ENCODE results near the gene MYO1E. TPM values are rescaled to one million over a fixed set of nuclear protein-coding genes. Genes with fewer than 3 reads are reported as not detected.
"Not testable (repeated sequence)": the region's sequence is repeated elsewhere in the genome, so short reads cannot be mapped to it uniquely, and the experiment has no call there.

MYO1E gene
- total RNA-seq, 1 donor from 2014 or later = 45.5 TPM

DNA sequence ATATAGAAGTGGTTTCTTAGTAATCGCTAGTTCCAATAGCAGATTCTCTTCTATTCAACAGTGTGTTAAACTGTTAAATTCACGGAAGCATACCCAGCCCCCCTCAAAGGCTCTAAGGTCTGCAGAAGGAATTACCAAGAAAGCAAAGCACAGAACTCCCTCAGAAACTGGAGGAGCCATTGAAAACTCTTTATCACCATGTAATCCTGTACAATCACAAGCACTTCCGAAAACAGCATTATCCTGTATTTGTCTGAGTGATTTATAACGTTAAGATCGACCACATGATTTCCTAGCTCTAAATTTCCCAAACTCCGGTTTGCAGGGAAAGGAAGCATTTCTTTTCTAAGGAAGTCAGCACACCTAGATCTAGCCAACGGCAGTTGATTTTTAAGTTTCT, 20.0 kb downstream of the MYO1E start:
- intact Hi-C loops (cut with micrococcal nuclease) = loop anchor here (5.0 kb wide), 1 partner anchor 50 kb away; no protein-coding TSS in a partner anchor

DNA sequence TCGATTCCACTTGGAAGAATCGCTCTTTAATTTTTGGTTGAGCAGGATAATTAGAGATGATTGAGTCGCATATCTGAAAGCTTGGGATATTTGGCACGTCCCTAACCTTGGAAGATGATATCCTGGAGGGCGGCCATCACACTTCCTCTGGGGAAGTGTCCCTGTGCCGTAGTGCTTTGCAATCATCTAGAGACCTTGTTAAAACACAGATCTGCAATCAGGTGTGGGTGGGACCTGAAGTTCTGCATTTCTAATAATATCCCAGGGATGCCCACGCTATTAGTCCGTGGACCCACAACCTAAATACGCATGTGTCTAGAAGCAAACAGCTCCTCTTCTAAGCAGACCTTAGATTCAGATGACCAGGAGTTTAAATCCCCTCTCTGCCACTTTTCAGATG, 20.5 kb downstream of the MYO1E start:
- intact Hi-C loops (cut with micrococcal nuclease) = loop anchor here (5.0 kb wide), 1 partner anchor 50 kb away; no protein-coding TSS in a partner anchor

DNA sequence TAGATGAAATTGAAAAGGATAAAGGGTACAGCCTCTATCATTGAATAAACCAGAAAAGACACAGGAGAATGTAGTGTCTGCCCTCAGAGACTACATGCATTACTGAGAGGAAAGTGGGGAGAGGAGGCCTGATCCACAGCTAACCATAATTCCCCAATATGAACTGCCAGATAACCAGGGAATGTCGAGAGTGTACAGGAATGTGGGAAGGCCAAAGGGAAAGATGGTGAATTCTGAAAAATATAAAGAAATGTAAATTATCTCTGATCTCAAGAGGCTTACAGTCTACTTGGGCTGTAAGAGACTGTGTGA, 22.3 kb downstream of the MYO1E start:
- intact Hi-C loops (cut with micrococcal nuclease) = loop anchor here (5.0 kb wide), 1 partner anchor 48 kb away; no protein-coding TSS in a partner anchor

DNA sequence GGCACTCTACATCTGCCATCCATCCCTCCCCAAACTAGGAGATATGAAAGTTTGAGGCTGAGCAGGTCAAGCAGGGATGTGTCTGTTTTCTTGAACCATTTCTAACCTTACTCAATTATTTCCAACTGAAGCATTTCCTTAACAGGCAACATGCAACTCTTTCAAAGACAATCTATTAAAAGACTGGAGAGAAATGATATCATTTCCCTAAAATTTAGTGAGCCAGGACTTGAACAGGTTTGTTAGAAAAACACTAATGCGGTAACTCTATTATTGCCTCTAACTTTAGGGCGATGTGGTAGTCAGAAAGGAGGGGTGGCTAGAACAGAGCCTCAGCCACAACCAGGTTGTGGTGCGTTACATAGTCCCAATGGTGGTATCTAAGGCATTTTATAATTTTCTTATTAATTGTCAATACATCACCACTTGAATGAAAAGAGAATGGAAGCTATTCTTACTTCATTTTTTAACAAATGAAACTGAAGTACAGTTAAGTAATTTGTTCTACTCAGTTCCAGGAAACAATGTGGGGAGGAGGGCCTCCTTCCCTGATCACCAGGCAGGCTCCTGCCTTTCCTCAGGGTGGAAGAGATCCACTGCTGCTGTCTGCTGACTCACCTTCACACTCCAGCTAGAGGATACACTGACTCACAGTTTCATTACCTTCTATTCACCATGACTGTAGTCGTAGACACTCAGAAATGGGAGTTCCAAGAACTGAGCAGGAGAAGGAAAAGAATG, 22.8 kb downstream of the MYO1E start:
- intact Hi-C loops (cut with micrococcal nuclease) = loop anchor here (5.0 kb wide), 1 partner anchor 48 kb away; no protein-coding TSS in a partner anchor

DNA sequence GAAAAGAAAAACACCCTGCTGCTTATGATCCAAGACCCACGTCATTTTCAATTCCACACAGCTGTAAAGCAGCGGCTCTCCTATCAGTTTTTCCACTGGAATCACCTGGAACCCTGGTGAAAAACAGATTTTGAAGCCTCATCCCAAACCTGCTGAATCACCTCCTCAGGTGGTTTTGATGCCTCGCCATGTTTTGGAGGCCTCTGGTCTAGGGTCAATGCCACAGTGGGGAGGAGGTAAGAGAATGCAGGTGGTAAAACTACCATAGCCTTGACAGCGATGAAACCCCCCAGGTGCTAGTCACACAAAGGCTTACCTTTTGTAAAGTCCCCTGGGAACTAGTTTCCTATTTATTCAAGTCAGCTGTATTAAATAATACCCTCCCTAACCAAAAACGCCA, 24.8 kb downstream of the MYO1E start:
- intact Hi-C loops (cut with micrococcal nuclease) = no loop called here

DNA sequence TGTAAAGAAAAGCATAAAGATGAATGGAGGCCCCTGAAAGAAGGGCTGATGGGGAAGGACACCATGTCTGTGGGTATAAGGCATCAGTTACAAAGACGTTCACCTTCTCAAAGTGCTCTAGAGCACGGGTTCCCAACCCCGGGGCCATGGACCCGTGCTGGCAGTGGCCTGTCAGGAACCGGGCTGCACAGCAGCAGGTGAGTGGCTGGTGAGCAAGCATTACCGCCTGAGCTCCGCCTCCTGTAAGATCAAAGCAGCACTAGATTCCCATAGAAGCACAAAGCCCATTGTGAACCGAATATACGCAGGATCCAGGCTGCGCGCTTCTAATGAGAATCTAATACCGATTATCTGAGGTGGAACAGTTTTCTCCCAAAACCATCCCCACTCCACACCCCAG, 25.7 kb downstream of the MYO1E start:
- intact Hi-C loops (cut with micrococcal nuclease) = no loop called here

DNA sequence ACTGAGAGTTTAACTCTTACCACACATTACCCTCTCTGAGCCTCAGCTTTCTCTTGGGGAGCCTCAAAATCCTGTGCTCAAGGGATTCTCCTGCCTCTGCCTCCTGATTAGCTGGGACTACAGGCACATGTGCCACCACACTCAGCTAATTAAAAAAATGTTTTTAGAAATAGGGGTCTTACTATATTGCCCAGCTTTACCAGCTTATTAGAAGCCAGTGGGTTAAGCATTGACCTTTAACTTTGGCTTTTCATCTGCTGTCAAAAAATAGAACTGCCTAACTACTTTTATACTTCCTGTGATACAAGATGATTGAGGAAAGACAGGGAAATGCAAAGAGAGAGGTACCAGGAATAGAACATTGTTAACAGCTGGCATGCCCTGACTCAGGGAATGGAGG, 27.3 kb downstream of the MYO1E start:
- intact Hi-C loops (cut with micrococcal nuclease) = no loop called here

DNA sequence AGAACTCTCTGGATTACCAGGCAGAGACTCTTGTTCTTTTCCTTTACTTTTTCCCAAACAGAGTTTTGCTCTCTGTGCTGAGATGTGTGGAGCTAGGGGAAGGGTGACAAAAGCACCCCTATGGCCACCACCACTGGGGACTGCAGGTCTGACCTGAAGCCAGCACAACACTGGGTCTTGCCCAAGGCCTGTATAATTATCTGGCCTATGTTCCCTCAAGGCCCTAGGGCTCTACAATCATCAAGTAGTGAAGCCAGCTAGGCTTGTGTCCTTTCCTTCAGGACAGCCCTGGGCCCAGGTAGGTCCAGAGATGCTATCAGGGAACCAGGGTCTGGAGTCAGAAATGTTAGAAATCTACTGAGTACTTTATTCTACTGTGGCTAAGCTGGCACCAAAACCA, 28.4 kb downstream of the MYO1E start:
- intact Hi-C loops (cut with micrococcal nuclease) = no loop called here

DNA sequence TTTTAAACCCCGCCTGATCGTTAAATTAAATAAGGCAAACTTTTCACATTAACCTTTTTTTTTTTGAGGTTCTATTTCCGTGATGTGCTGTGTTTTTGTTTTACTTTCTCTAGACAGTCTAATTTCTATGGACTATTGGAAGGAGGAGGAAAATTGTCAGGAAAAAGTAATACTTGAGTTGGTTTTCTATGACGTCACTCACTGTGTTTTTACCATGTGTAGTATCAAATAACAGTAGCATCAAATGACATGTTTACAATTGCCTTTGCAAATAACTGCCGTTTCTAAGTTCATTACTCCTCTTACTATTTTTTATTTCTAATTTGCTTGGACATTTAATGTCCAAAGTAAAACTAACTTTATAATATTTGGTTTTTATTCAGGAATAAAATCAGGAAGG, 32.3 kb downstream of the MYO1E start:
- intact Hi-C loops (cut with micrococcal nuclease) = no loop called here

DNA sequence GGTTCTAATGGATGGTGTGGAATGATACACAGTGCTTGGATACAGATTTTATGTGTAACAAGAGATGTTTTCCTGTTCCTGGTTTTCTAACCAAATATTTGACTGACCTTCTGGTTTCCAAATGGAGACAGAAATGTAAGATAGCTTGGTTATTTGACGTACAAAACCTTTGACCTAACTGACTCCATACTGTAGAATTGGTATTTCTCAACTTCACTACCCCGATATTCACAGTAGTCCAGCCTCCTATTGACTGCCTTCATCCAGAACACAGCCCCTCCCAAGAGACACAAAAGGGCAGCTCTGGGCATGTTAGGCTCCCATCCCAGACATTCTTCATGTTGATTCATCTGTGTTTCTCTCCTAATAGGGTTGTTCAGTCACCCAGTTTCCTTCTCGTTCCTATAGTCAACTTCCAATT, 33.4 kb downstream of the MYO1E start:
- intact Hi-C loops (cut with micrococcal nuclease) = no loop called here

DNA sequence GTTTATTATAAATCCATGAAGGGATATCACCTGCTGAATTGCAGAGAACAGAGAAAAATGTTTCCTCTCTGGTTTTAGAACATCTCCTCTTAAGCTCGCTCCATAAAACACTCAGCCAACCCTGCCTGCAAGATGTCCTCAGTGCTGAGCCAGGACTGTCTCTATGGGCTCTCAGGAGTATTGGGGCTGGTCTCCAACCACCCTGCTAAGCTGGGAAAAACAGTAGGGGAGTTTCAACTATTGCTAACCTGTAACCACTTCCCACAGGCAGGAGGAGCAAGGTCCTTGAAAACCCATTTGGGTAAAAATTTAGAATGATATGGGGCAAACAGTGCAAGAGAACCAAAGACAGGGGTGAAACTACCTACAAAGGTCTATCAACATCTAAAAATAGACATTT, 34.3 kb downstream of the MYO1E start:
- intact Hi-C loops (cut with micrococcal nuclease) = no loop called here

DNA sequence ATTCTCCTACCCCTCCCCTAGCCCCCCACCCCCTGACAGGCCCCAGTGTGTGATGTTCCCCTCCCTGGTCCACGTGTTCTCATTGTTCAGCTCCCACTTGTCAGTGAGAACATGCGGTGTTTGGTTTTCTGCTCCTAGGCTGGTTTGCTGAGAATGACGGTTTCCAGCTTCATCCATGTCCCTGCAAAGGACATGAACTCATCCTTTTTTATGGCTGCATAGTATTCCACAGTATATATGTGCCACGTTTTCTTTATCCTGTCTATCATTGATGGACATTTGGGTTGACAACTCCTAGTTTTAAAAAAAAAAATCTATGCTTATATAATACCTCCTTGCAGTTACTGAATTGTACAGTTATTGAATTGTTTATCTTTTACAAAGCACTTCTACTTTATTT, 35.9 kb downstream of the MYO1E start:
- intact Hi-C loops (cut with micrococcal nuclease) = not testable (repeated sequence)

DNA sequence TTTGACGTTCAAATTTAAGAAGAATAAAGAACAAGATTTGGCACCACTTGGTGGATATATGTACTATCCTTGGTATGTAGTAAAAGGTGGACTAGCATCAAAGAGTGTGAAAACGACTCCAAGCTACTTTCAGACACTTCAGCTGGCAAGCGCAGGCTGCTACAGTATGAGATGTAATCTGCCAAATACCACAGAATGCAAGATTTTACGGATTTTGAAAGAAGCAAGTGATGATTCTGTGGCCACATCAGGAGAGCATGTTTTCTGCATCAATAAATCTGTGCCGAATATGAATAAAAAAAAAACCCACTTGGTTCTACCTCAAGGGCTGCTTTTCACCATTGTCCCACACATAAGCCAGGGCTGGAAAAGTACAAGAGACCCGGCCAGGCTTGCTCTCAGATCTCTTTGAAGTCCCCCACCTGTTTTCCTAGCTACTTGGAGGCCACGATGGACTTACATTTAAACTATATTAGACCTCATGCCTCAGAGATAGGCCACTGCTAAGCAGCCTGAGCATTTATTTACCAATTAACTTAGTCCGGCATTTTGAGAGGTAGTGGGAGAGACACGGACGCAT, 37.4 kb downstream of the MYO1E start:
- intact Hi-C loops (cut with micrococcal nuclease) = no loop called here

DNA sequence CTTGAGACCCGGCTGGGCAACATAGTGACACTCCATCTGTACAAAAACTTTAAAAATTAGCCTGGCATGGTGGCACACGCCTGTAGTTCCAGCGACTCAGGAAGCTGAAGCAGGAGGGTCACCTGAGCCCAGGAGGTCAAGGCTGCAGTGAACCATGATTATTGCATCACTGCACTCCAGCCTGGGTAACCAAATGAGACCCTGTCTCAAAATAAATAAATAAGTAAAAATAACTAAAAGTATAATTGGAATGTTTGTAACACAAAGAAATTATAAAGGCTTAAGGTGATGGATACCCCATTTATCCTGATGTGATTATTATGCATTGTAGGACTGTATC, 38.6 kb downstream of the MYO1E start:
- intact Hi-C loops (cut with micrococcal nuclease) = no loop called here

DNA sequence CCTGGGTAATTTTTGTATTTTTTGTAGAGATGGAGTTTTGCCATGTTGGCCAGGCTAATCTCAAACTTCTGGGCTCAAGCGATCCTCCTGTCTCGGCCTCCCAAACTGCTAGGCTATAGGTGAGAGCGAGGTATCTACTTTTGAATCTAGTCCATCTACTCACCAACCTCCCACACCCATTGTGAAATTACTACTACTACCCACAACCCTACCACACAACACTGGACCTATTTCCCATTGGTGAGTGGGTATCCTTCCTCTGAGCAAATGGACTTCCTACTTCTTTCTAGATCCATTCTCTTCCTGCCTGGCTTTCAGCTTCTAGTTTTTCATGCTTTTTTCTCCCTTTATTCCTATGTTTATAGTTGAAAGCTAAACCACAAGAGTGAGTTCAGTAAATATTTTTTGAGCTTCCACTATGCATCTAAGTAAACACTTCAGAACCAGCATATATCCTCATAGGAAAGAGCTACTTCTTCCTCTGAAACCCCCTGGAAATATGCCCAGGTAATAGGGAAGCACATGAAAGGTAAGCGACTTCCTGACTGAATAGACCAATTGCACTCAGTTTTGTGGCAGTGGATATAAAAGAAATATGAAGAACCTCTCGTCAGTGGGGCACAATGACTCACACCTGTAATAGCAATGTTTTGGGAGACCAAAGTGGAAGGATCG, 39.1 kb downstream of the MYO1E start:
- intact Hi-C loops (cut with micrococcal nuclease) = no loop called here

DNA sequence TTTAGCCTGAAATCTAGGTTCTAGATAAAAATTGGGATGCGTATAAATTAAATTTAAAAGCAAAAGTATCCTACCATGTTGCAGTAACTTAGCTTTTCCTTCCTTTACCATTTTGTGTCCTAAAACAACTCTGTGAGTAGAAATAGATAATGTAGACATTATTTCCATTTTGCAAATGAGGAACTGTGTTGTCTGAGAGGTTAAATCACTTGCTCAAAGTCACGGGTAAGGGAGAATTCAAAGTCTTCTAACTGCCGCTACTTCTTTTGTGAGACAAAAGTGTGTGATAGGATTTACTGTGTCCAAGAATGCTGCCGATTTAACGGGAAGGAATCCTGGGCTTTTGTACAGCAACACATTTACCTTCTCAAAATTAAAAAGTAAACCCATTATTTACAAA, 40.7 kb downstream of the MYO1E start:
- intact Hi-C loops (cut with micrococcal nuclease) = no loop called here

DNA sequence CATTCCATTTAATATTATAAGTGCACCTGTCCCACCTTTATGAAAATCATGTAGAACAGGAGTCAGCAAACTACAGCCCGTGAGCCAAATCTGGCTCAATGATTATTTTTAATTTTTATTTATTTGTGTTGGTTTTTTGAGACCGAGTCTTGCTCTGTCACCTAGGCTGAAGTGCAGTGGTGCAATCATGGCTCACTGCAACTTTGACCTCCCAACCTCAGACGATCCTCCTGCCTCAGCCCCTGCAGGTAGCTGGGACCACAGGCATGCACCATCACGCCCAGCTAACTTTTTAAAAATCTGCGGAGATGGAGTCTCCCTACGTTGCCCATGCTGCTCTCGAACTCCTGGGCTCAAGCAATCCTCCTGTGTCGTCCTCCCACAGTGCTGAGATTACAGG, 42.0 kb downstream of the MYO1E start:
- intact Hi-C loops (cut with micrococcal nuclease) = no loop called here

DNA sequence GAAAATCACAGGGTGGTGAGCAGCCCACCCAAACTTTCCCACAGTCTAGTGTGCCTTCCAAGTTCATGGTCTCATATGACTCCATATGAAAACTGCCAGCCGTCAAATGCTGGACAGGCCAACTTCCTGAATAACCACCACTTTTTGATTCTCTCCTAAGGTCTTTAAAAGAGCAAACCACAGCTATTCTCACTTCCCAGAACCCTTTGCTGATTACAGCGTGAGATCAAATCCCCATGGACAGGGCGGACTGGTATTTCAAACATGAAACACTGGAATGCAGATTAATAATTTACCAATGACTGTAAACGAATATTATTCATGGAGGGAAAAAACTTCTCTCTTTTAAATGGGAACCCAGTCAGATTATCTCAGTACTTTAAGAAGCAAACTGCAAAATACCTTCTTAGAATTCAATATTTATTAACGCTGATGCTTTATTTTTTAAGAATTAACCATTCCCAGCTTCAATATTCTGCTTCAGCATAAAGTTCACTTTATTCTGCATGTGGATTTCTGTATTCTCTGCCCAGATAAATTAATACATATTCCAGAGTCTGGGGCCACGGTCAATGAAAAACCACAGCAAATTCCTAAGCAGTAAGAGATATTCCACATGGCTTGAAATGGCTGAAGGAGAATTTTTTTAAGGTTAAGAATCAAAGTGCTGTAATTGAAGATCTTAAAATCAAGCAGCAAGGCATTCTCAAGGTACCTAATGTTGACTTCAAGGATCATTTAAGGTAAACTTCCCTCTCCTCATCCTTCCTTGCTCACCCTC, 42.9 kb downstream of the MYO1E start:
- intact Hi-C loops (cut with micrococcal nuclease) = no loop called here

DNA sequence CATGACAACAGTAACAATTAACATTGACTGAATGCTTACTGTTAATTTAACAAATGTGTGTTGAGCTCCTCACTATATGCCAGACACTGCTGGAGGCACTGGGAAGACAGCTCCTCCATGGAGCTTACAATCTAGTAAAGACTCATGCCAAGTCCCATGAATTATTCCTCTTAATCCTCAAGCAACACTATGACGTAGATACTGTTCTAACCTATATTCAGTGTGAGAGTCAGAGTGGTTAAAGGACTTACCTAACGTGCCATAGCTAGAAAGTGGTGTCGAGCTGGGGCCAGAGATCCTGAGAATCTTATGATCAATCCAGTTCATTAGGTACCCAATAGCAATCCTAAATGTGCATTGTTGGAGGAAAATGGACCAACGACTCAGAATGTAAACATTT, 43.6 kb downstream of the MYO1E start:
- intact Hi-C loops (cut with micrococcal nuclease) = no loop called here

DNA sequence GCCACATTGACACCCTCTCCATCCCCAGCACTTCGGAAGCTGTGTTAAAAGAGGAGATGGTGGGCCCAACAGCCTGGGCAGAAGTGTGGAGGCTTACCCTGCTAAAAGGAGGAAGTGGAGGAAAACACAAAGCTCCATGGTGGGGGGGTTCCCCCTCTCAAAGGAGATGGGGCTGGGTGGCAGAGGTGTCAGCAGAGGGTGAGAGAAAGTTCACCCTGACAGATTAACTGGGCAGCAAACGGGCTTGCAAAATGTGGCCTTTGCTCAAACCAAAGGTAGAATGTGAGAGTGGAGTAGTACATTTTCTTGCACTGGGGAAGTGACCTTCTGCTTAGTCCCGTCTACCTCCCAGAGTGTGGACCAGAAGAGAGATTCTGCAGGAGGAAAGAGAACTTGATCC, 44.7 kb downstream of the MYO1E start:
- intact Hi-C loops (cut with micrococcal nuclease) = no loop called here

DNA sequence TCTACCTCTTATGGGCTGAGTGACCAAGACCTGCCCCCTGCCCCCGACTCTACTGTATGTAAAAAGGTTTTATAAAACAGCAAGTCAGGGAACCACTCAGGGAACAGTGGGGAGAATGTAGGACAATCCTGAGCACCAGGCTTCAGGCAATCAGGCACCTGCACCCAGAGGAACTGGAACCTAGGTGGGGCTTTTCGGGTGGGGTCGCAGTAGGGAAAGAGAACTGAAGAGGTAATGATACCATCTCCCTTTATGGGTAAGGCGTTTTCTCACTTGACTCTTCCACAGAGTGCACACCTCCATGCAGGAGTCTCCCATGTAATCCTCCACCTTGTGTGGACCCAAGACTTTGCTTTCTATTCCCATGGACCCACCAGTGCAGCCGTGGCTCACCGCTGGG, 45.8 kb downstream of the MYO1E start:
- intact Hi-C loops (cut with micrococcal nuclease) = no loop called here

Measured in T-helper 2 cell treated with Interferon-gamma antibody and Interleukin-4, amounts not matched to agents 100 ng/mL and 5 ng/mL, for 36 hours (primary cell).